HG03354 (cell line): ENCODE measurements around the gene ELAVL3.
"Not testable (repeated sequence)": the region's sequence is repeated elsewhere in the genome, so short reads cannot be mapped to it uniquely, and the experiment has no call there.

ENCODE experiments used
- ATAC-seq: cut with Tn5 transposase; IDR thresholded peaks from one replicate; pipeline ENCODE4 v1.9.1; 2021; ENCODE audit warnings: mild to moderate bottlenecking; ENCODE audit not compliant: unreplicated experiment, poor library complexity, severe bottlenecking

ELAVL3 gene

DNA sequence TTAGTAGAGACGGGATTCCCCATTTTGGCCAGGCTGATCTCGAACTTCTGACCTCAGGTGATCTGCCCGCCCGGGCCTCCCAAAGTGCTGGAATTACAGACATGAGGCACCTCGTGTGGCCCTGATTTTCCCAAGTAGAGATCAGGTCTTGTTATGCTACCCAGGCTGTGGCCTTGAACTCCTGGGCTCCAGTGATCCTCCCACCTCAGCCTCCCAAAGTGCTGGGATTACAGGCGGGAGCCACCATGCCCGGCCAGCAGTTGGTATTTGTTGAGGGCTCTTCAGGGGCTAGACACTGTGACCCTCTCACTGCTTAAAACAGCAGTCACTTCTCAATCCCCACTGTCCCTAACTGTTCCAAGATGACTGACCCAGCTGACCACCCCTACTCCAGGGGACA, 8.5 kb upstream of the ELAVL3 start:
- ATAC-seq = no peak

DNA sequence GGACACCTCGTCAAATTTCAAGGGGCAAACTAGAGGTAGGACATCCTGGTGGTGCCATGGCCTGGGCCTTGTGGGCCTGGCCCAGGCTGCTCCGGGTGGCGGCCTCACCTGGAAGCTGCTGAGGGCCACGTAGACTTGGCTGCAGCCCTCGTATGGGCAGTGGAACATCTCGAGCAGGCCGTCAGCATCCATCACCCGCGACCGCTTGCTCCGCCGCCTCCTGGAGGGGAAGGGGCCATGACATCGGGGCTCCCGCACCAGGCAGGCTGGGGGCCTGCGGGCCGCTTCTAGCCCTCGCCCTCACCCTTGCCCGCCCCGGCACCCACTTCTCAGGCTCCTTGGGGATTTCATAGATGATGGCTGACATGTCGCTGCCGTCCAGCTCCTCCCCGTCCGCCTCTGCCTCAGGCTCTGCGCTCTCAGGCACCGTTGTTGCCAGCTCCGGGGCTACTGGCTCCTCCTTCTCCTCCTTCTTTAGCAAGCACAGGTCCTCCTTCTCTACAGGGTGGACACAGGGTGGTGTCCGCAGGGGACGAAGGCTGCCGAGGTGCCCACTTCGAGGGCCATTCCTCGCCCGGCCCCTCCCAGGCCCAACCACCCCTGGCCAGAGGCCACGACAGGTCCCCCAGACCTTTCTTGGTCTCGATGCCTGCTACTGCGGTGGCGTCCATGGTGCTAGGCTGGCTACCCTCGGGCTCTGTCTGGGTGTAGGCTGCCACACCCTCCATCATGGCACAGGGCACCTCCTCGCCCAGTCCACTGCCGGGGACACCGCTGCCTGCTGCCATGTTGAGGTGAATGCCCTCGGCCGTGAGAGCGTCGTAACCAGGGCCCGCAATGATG, 6.0 kb upstream of the ELAVL3 start:
- no peak for ATAC-seq

GRCh38 chr19:11485245-11485837, 4.5 kb upstream of the ELAVL3 start:
- ATAC-seq = no peak

GRCh38 chr19:11483366-11484111, 2.7 kb upstream of the ELAVL3 start:
- no peak for ATAC-seq

- ATAC-seq = peak; percentile 76
Measured at GRCh38 chr19:11482384-11483050, 1.7 kb upstream of the ELAVL3 start.

GRCh38 chr19:11481534-11482383, 913 bp upstream of the ELAVL3 start:
- ATAC-seq = peak; percentile 62

DNA sequence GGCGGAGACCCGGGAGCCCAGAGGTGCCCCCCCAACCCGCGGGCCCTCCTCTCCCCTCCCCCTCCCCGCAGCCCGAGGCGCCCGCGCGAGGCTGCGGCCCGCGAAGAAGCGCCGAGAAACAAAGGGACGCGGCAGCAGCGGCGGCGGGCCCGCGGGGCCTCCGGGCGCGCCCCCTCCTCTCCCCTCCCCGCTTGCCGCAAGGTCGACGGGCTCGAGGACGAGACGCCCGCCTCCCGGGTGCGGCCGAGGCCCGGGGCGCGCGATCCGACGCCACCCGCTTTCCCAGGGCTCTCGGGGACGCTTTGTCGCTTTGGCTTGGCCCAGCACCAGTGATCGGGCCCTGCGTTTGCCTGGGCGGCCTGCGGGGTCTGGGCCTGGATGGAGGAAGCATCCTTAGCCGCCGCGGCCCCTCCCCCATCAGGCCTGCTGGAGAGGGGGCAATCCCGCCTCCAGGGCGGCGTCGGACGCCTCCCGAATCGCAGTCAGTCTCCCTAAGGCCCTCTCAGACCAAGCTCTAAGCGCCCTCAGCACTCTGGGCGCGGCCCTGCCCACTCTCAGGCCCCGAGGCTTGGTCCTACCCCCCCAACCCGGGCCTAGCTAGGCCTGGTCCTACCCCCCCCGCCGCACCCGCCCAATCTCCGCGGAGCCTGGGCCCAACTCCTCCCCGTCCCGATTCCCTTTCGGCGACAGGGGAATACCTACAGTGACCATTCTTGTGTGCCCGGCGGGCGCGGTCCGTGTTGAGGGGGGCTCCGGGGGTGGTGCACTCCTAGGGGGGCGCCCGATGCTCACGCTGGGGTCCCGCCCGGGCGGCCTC, 740 bp downstream of the ELAVL3 start:
- ATAC-seq = no peak

- no peak for ATAC-seq
Measured at GRCh38 chr19:11479090-11479897, 1.6 kb downstream of the ELAVL3 start.

GRCh38 chr19:11478167-11479089, 2.4 kb downstream of the ELAVL3 start:
- no peak for ATAC-seq

DNA sequence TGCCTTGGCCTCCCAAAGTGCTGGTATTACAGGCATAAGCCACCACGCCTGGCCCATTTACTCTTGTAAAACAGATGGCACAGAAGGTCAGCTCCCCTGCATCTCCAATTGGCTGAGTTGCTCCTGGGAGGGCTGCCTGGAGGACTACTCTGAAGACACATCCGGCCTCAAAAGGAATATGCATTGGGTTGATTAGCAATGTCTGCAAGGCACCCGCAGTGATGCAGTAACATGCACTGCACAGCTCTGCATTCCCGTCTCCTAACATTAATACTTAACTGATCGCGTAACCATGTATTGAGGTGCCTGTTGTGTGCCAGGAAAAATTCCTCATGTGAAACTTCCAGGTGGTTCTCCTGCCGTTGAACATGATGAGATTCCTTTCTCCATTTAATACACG, 5.0 kb downstream of the ELAVL3 start:
- no peak for ATAC-seq

- not testable (repeated sequence) for ATAC-seq
Measured at GRCh38 chr19:11475343-11475742, 5.5 kb downstream of the ELAVL3 start.

DNA sequence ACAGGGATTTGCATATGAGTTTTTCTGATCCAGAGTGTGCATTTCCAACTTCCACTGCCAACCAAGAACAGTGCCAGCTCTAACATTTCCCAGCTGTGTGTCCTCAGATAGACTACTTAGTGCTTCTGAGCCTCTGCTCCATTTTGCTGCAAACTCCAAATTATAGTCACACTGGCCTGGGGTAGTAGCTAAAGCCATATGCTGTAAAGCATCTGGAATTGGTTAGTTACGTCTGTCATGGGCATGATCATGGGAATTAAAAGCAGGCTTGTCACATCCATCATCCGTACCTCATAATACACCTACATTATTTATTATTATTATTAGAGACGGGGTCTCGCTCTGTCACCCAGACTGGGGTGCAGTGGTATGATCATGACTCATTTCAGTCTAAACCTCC, 7.1 kb downstream of the ELAVL3 start:
- ATAC-seq = no peak

GRCh38 chr19:11468266-11468845, 12.5 kb downstream of the ELAVL3 start:
- not testable (repeated sequence) for ATAC-seq

GRCh38 chr19:11465600-11465999, 15.2 kb downstream of the ELAVL3 start:
- no peak for ATAC-seq

- ATAC-seq = no peak
Measured at GRCh38 chr19:11464333-11465265, 16.2 kb downstream of the ELAVL3 start.
